GM21526 (cell line): Measurements from ENCODE around the gene GPR173.

Source experiments
- ATAC-seq: cut with Tn5 transposase; IDR thresholded peaks from one replicate; pipeline ENCODE4 v1.9.1; 2021; ENCODE audit warnings: moderate library complexity; ENCODE audit not compliant: unreplicated experiment, low FRiP score

GPR173 gene

GRCh38 chrX:53065104-53065503 lies 16.5 kb downstream of the GPR173 start:
- ATAC-seq, result no peak

- no peak for ATAC-seq
Measured at GRCh38 chrX:53071064-53071463, 22.5 kb downstream of the GPR173 start.

DNA sequence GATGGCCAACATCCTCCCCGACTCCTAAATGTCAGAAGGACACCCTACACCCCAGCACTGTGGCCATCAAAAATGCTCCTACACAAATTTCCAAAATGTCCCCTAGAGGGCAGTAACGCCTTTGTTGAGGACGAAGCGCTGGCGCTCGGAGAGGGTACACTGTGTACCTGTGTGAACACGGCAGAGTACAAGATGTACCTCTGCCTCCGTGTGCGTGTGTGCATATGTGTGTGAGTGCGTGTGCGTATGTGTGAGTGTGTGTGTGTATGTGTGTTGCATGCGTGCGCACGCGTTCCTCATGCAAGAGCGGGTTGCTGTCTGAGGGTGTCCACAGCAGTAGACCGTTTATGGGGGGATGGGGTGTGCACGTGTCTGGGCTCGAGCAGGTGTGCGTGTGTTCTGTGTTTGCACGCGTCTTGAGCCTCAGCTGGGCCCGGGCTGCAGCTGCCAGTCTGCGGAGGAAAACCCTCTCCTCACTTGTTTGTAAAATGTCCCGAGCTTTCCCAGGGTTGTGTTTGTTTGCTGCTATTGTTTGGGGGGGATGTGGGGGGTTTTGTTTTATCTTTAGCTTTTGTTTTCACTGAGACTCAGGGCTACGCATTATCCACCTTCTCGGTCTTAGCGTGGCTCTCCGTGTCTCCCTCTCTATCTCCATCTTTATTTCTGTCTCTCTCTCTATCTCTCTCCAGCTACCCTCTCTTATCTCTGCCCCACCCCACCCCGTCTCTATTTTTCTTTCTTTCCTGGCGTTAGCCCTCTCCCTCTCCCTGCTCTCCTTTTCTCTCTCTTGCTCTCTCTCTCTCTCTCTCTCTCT lies 23.2 kb downstream of the GPR173 start:
- ATAC-seq, result peak; percentile 75

DNA sequence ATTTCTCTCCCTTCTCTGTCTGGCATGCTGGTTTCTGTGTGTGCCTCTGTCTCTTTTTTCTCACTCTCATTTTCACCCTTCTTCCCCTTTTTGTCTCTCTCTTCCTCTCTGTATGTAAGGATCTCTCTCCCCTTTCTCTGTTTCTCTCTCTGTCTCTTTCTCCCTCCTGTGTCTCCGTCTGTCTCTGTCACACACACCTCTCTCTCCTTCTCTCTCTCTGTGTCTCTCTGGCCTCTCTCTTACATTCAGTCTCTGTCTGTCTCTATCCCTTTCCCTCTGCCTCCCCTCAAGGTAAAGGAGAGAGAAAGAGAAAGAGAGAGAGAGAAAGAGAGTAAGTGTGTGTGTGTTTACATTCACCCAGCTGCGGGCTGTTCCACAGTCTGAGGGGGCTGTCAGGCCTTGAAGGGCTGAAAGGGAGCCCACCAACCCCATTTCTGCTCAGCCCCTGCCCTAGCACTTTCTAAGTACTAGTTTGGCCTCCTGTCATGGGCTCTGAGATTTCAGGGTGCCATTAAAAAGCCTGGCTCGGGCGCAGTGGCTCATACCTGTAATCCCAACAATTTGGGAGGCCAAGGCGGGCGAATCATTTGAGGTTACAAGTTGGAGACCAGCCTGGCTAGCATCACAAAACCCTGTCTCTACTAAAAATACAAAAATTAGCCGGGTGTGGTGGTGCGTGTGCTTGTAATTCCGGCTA lies 24.0 kb downstream of the GPR173 start:
- no peak for ATAC-seq

DNA sequence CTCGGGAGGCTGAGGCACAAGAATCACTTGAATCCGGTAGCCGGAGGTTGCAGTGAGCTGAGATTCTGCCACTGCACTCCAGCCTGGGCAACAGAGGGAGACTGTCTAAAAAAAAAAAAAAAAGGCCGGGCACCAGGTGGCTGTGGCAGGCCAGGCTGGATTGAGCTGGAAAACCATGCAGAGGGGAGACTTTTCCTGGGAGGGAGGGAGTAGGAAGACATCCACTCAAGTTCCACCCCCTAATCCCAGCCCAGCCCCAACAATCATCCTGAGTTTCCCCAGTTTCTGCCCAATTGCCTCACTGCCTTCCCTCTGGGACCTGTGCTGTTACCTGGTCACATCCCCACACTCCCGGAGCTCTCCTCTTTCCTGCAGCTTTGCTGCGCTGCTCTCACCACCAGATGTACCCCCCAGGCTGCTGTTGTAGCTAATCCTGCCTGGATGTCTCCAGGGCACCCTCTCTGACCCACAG lies 24.6 kb downstream of the GPR173 start:
- no peak for ATAC-seq

GRCh38 chrX:53075011-53075410 lies 26.4 kb downstream of the GPR173 start:
- ATAC-seq, result no peak

- ATAC-seq, result no peak
Measured at GRCh38 chrX:53076671-53077070, 28.1 kb downstream of the GPR173 start.

- no peak for ATAC-seq
Measured at GRCh38 chrX:53077207-53078197, 28.9 kb downstream of the GPR173 start.

DNA sequence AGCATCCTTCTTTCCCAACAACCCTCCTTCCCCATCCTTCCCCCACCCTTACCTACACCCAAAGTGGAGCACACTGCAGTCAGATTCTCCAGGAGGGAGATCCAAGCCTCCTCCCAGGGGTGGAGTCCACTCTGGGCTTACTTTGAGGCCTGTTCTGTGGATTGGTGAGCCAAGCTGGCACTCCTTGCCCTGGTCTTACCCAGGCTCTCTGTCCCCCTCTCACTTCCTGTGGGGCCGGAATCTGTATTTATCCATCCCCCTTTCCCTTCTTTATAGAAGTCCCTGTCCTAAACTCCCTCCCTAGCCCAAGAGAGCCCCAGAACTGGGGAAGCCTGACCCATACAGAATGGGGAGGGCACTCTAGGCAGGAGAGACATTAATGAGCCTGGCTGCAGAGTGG lies 30.4 kb downstream of the GPR173 start:
- ATAC-seq, result no peak

DNA sequence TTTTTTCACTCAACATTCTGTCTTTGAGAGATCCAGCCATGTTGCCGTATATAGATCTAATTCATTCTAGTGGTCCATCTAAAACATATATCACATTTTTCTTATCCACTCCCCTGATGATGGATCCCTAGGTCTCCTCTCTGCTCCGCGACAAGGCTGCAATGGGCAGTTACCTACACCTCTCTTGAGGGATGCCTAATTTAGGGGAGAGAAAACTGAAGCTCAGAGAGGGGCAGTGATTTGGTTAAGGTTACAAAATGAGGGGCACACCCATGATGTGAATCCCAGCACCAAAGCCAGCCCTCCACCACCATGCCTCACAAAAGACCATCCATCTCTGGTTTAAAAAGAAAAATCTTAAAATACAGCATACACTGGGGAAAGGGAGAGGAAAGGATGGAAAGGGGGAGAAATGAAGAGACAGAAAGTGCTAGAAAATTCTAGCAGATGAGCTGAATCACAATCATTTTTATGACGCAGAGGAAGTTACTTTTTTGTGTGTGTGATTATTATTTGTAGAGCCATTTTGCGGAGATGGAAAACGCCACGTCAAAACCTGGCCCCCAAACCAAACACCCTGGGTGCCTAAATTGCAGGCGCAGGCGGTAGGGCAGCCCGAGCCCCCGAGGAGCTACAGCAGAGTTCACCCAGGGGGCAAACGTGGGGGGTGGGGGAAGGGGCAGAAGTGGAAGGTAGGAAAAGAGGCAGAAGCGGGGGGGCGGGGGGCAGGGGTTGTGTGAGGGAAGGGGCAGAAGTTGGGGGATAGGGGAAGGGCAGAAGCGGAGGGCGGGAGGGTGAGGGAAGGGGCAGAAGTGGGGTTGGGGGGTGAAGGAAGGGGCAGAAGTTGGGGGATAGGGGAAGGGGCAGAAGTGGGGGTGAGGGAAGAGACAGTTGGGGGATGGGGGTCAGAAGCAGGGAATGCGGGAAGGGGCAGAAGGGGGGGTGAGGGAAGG lies 32.3 kb downstream of the GPR173 start:
- ATAC-seq, result no peak

GRCh38 chrX:53081925-53082772 lies 33.6 kb downstream of the GPR173 start, which contains the start of gene TSPYL2:
TSPYL2 (plus strand) TSS chrX:53082367; CDS start chrX:53082499, 132 bp downstream.
- peak; percentile 78 for ATAC-seq

GRCh38 chrX:53082773-53083616 lies 34.4 kb downstream of the GPR173 start:
- ATAC-seq, result no peak

GRCh38 chrX:53084043-53084570 lies 35.5 kb downstream of the GPR173 start:
- ATAC-seq, result no peak

DNA sequence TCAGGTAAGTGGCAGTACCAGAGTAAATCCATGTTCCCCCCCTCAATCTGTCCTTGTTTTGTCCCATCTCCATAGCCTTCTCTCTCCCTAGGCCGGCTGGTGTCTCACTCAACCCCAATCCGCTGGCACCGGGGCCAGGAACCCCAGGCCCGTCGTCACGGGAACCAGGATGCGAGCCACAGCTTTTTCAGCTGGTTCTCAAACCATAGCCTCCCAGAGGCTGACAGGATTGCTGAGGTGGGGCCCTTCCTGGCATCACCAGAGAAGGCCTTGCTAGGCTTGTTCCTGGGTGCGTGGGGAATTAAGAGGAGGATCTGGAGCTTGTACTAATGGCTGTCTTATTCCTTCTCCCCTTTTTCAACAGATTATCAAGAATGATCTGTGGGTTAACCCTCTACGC lies 36.3 kb downstream of the GPR173 start:
- ATAC-seq, result no peak

DNA sequence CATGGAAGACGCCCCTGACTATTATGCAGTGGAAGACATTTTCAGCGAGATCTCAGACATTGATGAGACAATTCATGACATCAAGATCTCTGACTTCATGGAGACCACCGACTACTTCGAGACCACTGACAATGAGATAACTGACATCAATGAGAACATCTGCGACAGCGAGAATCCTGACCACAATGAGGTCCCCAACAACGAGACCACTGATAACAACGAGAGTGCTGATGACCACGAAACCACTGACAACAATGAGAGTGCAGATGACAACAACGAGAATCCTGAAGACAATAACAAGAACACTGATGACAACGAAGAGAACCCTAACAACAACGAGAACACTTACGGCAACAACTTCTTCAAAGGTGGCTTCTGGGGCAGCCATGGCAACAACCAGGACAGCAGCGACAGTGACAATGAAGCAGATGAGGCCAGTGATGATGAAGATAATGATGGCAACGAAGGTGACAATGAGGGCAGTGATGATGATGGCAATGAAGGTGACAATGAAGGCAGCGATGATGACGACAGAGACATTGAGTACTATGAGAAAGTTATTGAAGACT lies 37.2 kb downstream of the GPR173 start:
- no peak for ATAC-seq

DNA sequence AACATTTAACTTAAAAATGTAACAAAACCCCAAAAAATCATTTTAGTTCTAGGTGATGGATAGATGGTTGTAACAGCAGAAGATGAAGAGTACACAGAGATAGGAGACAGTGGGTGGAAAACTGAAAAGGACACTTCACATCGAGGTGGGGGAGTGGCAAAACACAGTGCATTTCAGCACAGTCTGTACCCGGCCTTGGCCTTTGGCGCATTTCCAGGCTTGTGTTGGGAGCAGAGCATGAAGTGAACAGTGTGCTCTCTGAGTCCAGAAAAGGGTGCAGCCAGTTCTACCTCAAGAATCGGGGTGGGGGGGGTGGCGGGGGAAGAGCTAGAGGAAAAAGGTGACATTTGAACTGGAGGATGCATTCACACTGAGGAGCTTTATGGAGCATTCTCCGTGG lies 37.9 kb downstream of the GPR173 start:
- ATAC-seq, result no peak

- no peak for ATAC-seq
Measured at GRCh38 chrX:53087388-53087831, 38.8 kb downstream of the GPR173 start.
